PC-9 (cell line): ENCODE measurements around the gene GRIA1.

Experiments
- EZH2 ChIP-seq: fragments of 200-600 bp; sonication (generic); IDR thresholded peaks from 2 replicates; pipeline ENCODE4 v1.8.0; 2017; ENCODE audit warnings: antibody characterized with exemption, low read depth
- TF ChIP-seq, protein P1 (sequence below): fragments of 200-600 bp; sonication (generic); conservative IDR thresholded peaks from 2 replicates; pipeline ENCODE4 v1.6.1; 2017; ENCODE audit warnings: mixed run types, antibody characterized with exemption, mild to moderate bottlenecking, moderate library complexity

DNA sequence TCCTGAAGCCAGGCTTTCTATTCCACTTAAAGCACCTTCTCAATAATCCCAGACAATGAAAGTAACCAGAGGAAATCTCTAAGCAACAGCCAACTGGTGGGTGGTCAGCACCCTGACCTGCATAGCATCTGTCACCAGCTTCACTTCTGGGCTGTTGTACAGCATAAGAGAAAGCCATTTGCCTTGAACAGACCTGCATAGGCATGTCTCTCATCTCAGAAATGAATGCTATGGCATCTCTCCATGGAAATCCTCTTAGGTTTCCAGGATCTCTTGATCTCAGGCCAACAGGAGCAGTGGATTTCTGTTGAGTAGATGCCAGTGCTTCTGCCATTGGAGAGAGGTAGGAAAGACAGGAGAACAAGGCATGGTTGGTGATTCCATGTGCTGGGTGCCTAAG, 213.6 kb downstream of the GRIA1 start:
- TF ChIP-seq, protein P1, sequence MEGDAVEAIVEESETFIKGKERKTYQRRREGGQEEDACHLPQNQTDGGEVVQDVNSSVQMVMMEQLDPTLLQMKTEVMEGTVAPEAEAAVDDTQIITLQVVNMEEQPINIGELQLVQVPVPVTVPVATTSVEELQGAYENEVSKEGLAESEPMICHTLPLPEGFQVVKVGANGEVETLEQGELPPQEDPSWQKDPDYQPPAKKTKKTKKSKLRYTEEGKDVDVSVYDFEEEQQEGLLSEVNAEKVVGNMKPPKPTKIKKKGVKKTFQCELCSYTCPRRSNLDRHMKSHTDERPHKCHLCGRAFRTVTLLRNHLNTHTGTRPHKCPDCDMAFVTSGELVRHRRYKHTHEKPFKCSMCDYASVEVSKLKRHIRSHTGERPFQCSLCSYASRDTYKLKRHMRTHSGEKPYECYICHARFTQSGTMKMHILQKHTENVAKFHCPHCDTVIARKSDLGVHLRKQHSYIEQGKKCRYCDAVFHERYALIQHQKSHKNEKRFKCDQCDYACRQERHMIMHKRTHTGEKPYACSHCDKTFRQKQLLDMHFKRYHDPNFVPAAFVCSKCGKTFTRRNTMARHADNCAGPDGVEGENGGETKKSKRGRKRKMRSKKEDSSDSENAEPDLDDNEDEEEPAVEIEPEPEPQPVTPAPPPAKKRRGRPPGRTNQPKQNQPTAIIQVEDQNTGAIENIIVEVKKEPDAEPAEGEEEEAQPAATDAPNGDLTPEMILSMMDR: no peak
- TF ChIP-seq EZH2: no peak
